A549 (cell line): ENCODE measurements around the gene LMTK2. TPM values are rescaled to one million over a fixed set of nuclear protein-coding genes. Genes with fewer than 3 reads are reported as not detected.

Source experiments
- ATAC-seq, 2 experiments: fragments of 200-7000 bp in 1 of 2; fragments of >200 bp in 1 of 2; cut with Nextera tagmentation in 1 of 2; cut with Tn5 transposase in 1 of 2; 3 replicates each; pipeline versions ENCODE4 v1.8.0 to v1.9.1; 2018 to 2020; ENCODE audit warnings: mild to moderate bottlenecking in 1 of 2, moderate library complexity in 1 of 2
- CTCF ChIA-PET: fragments of 300-600 bp; sonication (Branson Sonifier 250); formaldehyde crosslinking; extraction: SDS; loops from one replicate; lab custom pipeline; 2021; ENCODE audit warnings: antibody characterized with exemption, inconsistent platforms; lab: Yijun Ruan, JAX
- POLR2A ChIA-PET: fragments of 350-600 bp; formaldehyde crosslinking; extraction: SDS; loops from one replicate; lab custom pipeline; 2021; ENCODE audit warnings: antibody characterized with exemption, inconsistent platforms; lab: Yijun Ruan, JAX
- DNase-seq, 2 experiments: peaks; one replicate each; pipeline versions ENCODE4 v3.0.0 to v3.0.0-alpha.2; 2011 to 2016; ENCODE audit warnings: low read depth in 1 of 2, low spot score in 1 of 2
- FAIRE-seq: peaks from 2 replicates; lab custom pipeline; 2011; peaks lifted over from hg19 to GRCh38; lab: Jason Lieb, UNC
- H3K27ac ChIP-seq, 2 experiments: fragments of >200 bp; sonication (Bioruptor Twin); formaldehyde crosslinking; 3 replicates each; pipeline ENCODE4 v1.5.1; 2016 to 2017
- H3K4me1 ChIP-seq: fragments of >200 bp; sonication (Bioruptor Twin); formaldehyde crosslinking; 3 replicates; pipeline ENCODE4 v1.6.1; 2016
- H3K4me2 ChIP-seq: fragments of >200 bp; sonication (Bioruptor Twin); formaldehyde crosslinking; 3 replicates; pipeline ENCODE4 v1.6.1; 2016
- H3K4me3 ChIP-seq: fragments of >200 bp; sonication (Bioruptor Twin); formaldehyde crosslinking; 3 replicates; pipeline ENCODE4 v1.5.1; 2016
- H3K9me3 ChIP-seq: fragments of >200 bp; sonication (Bioruptor Twin); formaldehyde crosslinking; 3 replicates; pipeline ENCODE4 v1.6.1; 2016
- ATOH8 ChIP-seq: fragments of 250-450 bp; sonication (Bioruptor Pico); IDR thresholded peaks from 2 replicates; pipeline ENCODE4 v1.5.0; 2020; ENCODE audit warnings: low read depth, mild to moderate bottlenecking, moderate library complexity
- BCL3 ChIP-seq: fragments of >200 bp; sonication (Bioruptor Twin); formaldehyde crosslinking; IDR thresholded peaks from 3 replicates; pipeline ENCODE4 v1.6.1; 2016
- CBX2 ChIP-seq: fragments of 200-600 bp; sonication (generic); IDR thresholded peaks from 2 replicates; pipeline ENCODE4 v1.6.1; 2016; ENCODE audit warnings: low read depth, mild to moderate bottlenecking, borderline replicate concordance
- CHD2 ChIP-seq: fragments of 150-350 bp; IDR thresholded peaks from 2 replicates; pipeline ENCODE4 v1.6.1; 2014; ENCODE audit warnings: low read length; ENCODE audit not compliant: partially characterized antibody
- CHD4 ChIP-seq: fragments of 200-600 bp; sonication (generic); IDR thresholded peaks from 2 replicates; pipeline ENCODE4 v1.6.1; 2016; ENCODE audit warnings: antibody characterized with exemption, mild to moderate bottlenecking, borderline replicate concordance
- EHF ChIP-seq: fragments of 250-450 bp; sonication (Bioruptor Pico); IDR thresholded peaks from 2 replicates; pipeline ENCODE4 v1.5.0; 2020; ENCODE audit warnings: mild to moderate bottlenecking
- EP300 ChIP-seq, 2 experiments: fragments of >200 bp; sonication (Bioruptor Twin); formaldehyde crosslinking; IDR thresholded peaks; 2 replicates in 1 of 2; 3 replicates in 1 of 2; pipeline ENCODE4 v1.6.1; 2016 to 2017
- FOSL2 ChIP-seq, 2 experiments: fragments of 450-650 bp in 1 of 2; fragments of >200 bp in 1 of 2; sonication (Bioruptor Twin) in 1 of 2; formaldehyde crosslinking; IDR thresholded peaks; 2 replicates each; pipeline versions ENCODE4 v1.5.0 to v1.6.1; 2016 to 2020; ENCODE audit warnings: mild to moderate bottlenecking in 1 of 2, moderate library complexity in 1 of 2
- GATA3 ChIP-seq: IDR thresholded peaks from 2 replicates; pipeline ENCODE4 v1.6.1; 2012; ENCODE audit warnings: borderline replicate concordance
- HEYL ChIP-seq: fragments of 250-450 bp; sonication (Bioruptor Pico); IDR thresholded peaks from 2 replicates; pipeline ENCODE4 v1.8.0; 2021; ENCODE audit warnings: mild to moderate bottlenecking, moderate library complexity
- HOXB13 ChIP-seq: fragments of 250-450 bp; sonication (Bioruptor Pico); IDR thresholded peaks from 2 replicates; pipeline ENCODE4 v1.5.0; 2020; ENCODE audit warnings: low read depth, mild to moderate bottlenecking, moderate library complexity
- JUNB ChIP-seq: fragments of >200 bp; sonication (Bioruptor Twin); formaldehyde crosslinking; IDR thresholded peaks from 2 replicates; pipeline ENCODE4 v1.6.1; 2016
- KDM1A ChIP-seq: fragments of 200-600 bp; sonication (generic); IDR thresholded peaks from 2 replicates; pipeline ENCODE4 v1.6.1; 2016; ENCODE audit warnings: low read depth, mild to moderate bottlenecking
- MAFK ChIP-seq: fragments of 450-650 bp; IDR thresholded peaks from 2 replicates; pipeline ENCODE4 v1.6.1; 2014; ENCODE audit not compliant: partially characterized antibody
- MAX ChIP-seq: IDR thresholded peaks from 2 replicates; pipeline ENCODE4 v1.6.1; 2012
- MAZ ChIP-seq: fragments of 150-350 bp; IDR thresholded peaks from 2 replicates; pipeline ENCODE4 v1.6.1; 2014; ENCODE audit warnings: antibody characterized with exemption, low read depth, low read length, borderline replicate concordance
- NFE2L2 ChIP-seq: fragments of 150-350 bp; conservative IDR thresholded peaks from 2 replicates; pipeline ENCODE4 v1.6.1; 2014; ENCODE audit warnings: low read length
- PBX3 ChIP-seq: IDR thresholded peaks from 2 replicates; pipeline ENCODE4 v1.6.1; 2012
- RCOR1 ChIP-seq: fragments of 150-350 bp; IDR thresholded peaks from 2 replicates; pipeline ENCODE4 v1.6.1; 2014; ENCODE audit warnings: antibody characterized with exemption, low read length, low read depth
- REST ChIP-seq: fragments of 200-600 bp; sonication (generic); IDR thresholded peaks from 2 replicates; pipeline ENCODE4 v1.6.1; 2016; ENCODE audit warnings: antibody characterized with exemption, mild to moderate bottlenecking, moderate library complexity
- SMC3 ChIP-seq: fragments of >200 bp; sonication (Bioruptor Twin); formaldehyde crosslinking; IDR thresholded peaks from 3 replicates; pipeline ENCODE4 v1.6.1; 2018; ENCODE audit warnings: inconsistent platforms
- SREBF2 ChIP-seq: fragments of 450-650 bp; IDR thresholded peaks from 2 replicates; pipeline ENCODE4 v1.6.1; 2014; ENCODE audit warnings: mild to moderate bottlenecking, moderate library complexity
- ZFP36 ChIP-seq: fragments of 450-650 bp; IDR thresholded peaks from 2 replicates; pipeline ENCODE4 v1.6.1; 2014; ENCODE audit warnings: borderline replicate concordance; ENCODE audit not compliant: partially characterized antibody
- ZSCAN20 ChIP-seq: fragments of 250-450 bp; sonication (Bioruptor Pico); IDR thresholded peaks from 2 replicates; pipeline ENCODE4 v1.8.0; 2022; ENCODE audit warnings: mild to moderate bottlenecking, moderate library complexity
- WGBS: methylation state at CpG from one replicate; pipeline ENCODE4 v1.1.6; 2017; ENCODE audit errors: missing lambda C conversion rate; 5-methylcytosine and 5-hydroxymethylcytosine counted together
- polyA plus RNA-seq, 4 experiments: library from polyadenylated mRNA; depleted of rRNA in 3 of 4; stranded (reverse); fragments of >200 nt; fragmentation: RNase III in 1 of 4; extraction: RNeasy Plus Mini Kit Qiagen cat#74134 plus additional on column Dnase treatment in 1 of 4; gene quantifications; 2 replicates in 3 of 4; 3 replicates in 1 of 4; pipeline ENCODE4 v1.2.3, GENCODE V29; 2011 to 2017

The LMTK2 gene
- polyA plus RNA-seq, 2 of the 4 experiments (the other 2 are of a cell fraction), result 7.9 to 13.0 TPM

- TF ChIP-seq REST, result no peak
These were observed 42.4 kb upstream of the LMTK2 start (continued) for GRCh38 chr7:98064233-98064632.

GRCh38 chr7:98066208-98066607 is 40.5 kb upstream of the LMTK2 start:
- Histone ChIP-seq H3K4me3 (no peak overlapping the region), H3K27ac (no peak overlapping the region), H3K4me1 (no peaks in the 10 kb centered on the region), H3K4me2 (no peak overlapping the region), H3K9me3 (peaks cover 9% of the 10 kb centered on the region; the same call in 2 of the 3 replicates)
- no peak for FAIRE-seq
- CTCF ChIA-PET, result interaction anchor here (0.7 to 1.1 kb wide), 3 partner anchors 9 to 36 kb away, joined by 3 read pairs; no protein-coding TSS in a partner anchor
- ATAC-seq, result 0 out of 6 replicates have a peak, but pooled peaks of 1 of the 2 experiments have one; percentile 23
- no peak for DNase-seq
- WGBS, result 83% methylated on average over 5 of the region's 5 CpGs
- TF ChIP-seq SREBF2 (no peak), FOSL2 (IDR thresholded peaks at IDR 0.05) (no peak), FOSL2 (CRISPR knock-in tag; IDR thresholded peaks at IDR 0.05) (no peak)
- POLR2A ChIA-PET, result no interaction called here

- POLR2A ChIA-PET, result no interaction called here
- DNase-seq (peak in 1 of 2 experiments; percentile 28), ATAC-seq (peak in 1 of 2 experiments; percentile 30; a peak in 1 of 6 replicates), FAIRE-seq (no peak)
- H3K4me3 ChIP-seq, result no peak overlapping the region
- H3K9me3 ChIP-seq, result peaks cover 9% of the 10 kb centered on the region; the same call in 2 of the 3 replicates
- H3K27ac ChIP-seq, result no peak overlapping the region
- peak overlapping the region; percentile 40; the same call in 1 of the 3 replicates for H3K4me2 ChIP-seq
- H3K4me1 ChIP-seq, result no peaks in the 10 kb centered on the region
- TF ChIP-seq SMC3 (no peak), KDM1A (no peak), ZFP36 (no peak), EHF (CRISPR knock-in tag) (no peak), MAFK (no peak), CHD2 (no peak), RCOR1 (no peak), MAZ (no peak), HOXB13 (CRISPR knock-in tag) (no peak), GATA3 (no peak), PBX3 (no peak)
- TF ChIP-seq, all 56 proteins: peak for 0
- 15% methylated on average over 9 of the region's 9 CpGs for WGBS
- CTCF ChIA-PET, result interaction anchor here (0.8 to 1.1 kb wide), 2 partner anchors 8 to 35 kb away, joined by 3 read pairs; no protein-coding TSS in a partner anchor
These were observed 39.6 kb upstream of the LMTK2 start for GRCh38 chr7:98066934-98067507.

GRCh38 chr7:98073047-98073446 is 33.6 kb upstream of the LMTK2 start:
- Histone ChIP-seq H3K9me3 (peaks cover 8% of the 10 kb centered on the region), H3K27ac (no peak overlapping the region), H3K4me2 (no peak overlapping the region), H3K4me3 (no peak overlapping the region), H3K4me1 (no peaks in the 10 kb centered on the region)
- ChIA-PET POLR2A (no interaction called here), CTCF (no interaction called here)
- ATAC-seq (no peak), DNase-seq (no peak), FAIRE-seq (no peak)
- 84% methylated on average over 14 of the region's 14 CpGs for WGBS
- TF ChIP-seq MAZ, result no peak
- TF ChIP-seq CBX2, result no peak
- no peak for TF ChIP-seq JUNB
- TF ChIP-seq ZSCAN20 (CRISPR knock-in tag), result no peak
- TF ChIP-seq HEYL (CRISPR knock-in tag), result no peak
- no peak for TF ChIP-seq MAX
- TF ChIP-seq EP300 (IDR thresholded peaks at IDR 0.05), result no peak
- TF ChIP-seq ATOH8 (CRISPR knock-in tag), result no peak
- no peak for TF ChIP-seq NFE2L2
- TF ChIP-seq BCL3, result no peak
- TF ChIP-seq CHD4, result no peak
